ENCODE data around the gene OXLD1.

Gene OXLD1

GRCh38 chr17:81706757-81707624 lies 40.6 kb upstream of the OXLD1 start:
- H3K4me3 ChIP-seq (ENCODE audit: low read depth, low read length) = no peak overlapping the region
- no peak for DNase-seq (ENCODE audit: low read depth)
- TF ChIP-seq CTCF (conservative IDR thresholded peaks at IDR 0.05; ENCODE audit: low read depth, low read length) = no peak

- H3K4me3 ChIP-seq (ENCODE audit: low read depth, low read length) = no peak overlapping the region
- no peak for TF ChIP-seq CTCF (conservative IDR thresholded peaks at IDR 0.05; ENCODE audit: low read depth, low read length)
- no peak for DNase-seq (ENCODE audit: low read depth)
Observed at GRCh38 chr17:81706232-81706611, 39.8 kb upstream of the OXLD1 start.

DNA sequence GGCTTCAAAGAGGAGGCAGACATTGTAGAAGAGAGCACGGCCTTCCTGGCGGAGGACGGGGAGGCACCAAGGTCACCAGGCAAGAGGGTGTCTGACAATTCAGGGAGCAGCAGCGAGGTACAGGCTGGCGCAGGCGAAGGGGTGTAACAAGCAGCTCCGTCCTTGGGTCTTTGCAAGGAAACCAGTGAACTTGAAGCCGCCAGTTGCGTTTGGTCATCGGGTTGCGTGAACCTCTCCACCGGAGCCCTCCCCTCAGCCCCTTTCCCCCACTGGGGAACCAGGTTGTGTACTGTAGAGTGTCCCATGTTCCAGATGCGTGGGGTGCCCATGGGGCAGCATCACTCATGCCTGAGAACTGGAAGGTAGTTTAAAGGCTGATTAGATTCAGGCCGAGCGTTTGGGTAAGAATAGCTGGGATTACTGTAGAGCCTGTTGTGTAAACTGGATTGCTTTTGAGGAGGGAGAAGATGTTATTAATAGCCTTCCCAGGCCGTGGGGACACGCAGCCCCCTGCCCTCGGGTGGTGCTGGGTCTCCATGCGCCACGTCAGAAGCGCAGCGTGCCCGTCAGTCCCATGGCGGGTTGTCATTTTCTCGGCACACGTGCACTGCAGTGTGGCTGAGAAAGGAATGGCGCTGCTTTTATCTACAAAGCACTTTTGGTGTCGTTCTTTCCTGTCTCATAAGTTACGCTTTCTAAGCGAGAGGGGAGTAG lies 39.3 kb upstream of the OXLD1 start:
- no peak for TF ChIP-seq CTCF (conservative IDR thresholded peaks at IDR 0.05; ENCODE audit: low read depth, low read length)

GRCh38 chr17:81703747-81704654 lies 37.6 kb upstream of the OXLD1 start:
- peak; percentile 28 for DNase-seq (ENCODE audit: low read depth)
- H3K4me3 ChIP-seq (ENCODE audit: low read depth, low read length) = peak overlapping the region; percentile 92
- TF ChIP-seq CTCF (conservative IDR thresholded peaks at IDR 0.05; ENCODE audit: low read depth, low read length) = no peak

More for the DNA sequence above, 39.3 kb upstream of the OXLD1 start:
- no peak for DNase-seq (ENCODE audit: low read depth)
- H3K4me3 ChIP-seq (ENCODE audit: low read depth, low read length) = no peak overlapping the region

DNA sequence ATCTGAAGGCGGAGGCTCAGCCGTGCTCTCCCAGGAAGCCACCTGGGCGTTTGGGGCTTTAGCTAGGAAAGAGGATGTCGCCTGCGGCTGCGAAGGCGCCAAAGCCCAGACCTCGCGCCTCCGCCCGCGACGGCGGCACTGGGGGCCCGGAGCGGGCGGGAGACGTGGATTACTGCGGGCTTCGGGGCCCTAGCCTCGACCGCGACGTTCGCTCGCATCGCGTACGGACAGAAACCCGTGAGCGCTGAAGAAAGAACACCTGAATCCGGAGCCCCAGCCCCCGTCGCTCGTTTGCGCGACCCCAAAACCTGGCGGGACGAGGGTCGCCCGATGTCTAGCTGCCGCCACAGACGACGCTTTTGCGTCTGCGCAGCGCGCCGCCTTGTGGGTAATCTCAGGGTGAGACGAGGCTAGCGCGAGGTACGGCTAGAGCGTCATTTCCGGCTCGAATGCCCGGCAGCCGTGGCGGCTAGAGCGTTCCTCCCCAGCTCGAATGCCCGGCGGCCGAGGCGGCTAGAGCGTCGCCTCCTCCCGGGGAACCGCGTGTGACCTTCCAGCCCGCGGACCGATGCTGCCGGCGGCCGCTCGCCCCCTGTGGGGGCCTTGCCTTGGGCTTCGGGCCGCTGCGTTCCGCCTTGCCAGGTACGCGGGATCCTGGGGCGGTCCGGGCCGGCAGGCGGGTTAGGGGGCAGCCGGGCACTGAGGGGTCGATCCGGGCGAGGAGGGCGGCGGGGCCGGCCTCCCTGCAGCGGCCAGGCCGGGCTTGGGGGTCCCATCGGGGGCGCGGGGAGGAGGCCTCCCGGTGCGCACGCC lies 36.7 kb upstream of the OXLD1 start, which contains the start of gene MRPL12:
MRPL12 (plus strand) TSS at position 434 of the 813 bp plus-strand sequence; CDS start at position 569, 135 bp downstream.
- peak within 1 kb of the TSS; percentile 92 for H3K4me3 ChIP-seq (ENCODE audit: low read depth, low read length)
- peak; percentile 93 for DNase-seq (ENCODE audit: low read depth)
- no peak for TF ChIP-seq CTCF (conservative IDR thresholded peaks at IDR 0.05; ENCODE audit: low read depth, low read length)
